BLaER1 treated with 17β-estradiol and CSF1 and Interleukin-3, amounts not matched to agents 10 nM and 100 nM (cell line): ENCODE results near the gene NUP107.
A peak's percentile ranks its signal among the peaks of the same experiment; 100 is the strongest.

Experiments used
- H3K27ac ChIP-seq, 11 experiments: shearing (Covaris generic); formaldehyde crosslinking; 2 replicates each; pipeline ENCODE4 v1.8.1; 2022
- H3K27me3 ChIP-seq, 11 experiments: shearing (Covaris generic); formaldehyde crosslinking; 2 replicates each; pipeline ENCODE4 v1.8.1; 2022
- H3K36me3 ChIP-seq, 11 experiments: shearing (Covaris generic); formaldehyde crosslinking; 2 replicates each; pipeline ENCODE4 v1.8.1; 2022
- H3K4me1 ChIP-seq, 10 experiments: shearing (Covaris generic); formaldehyde crosslinking; 2 replicates each; pipeline ENCODE4 v1.8.1; 2022
- H3K4me2 ChIP-seq, 11 experiments: shearing (Covaris generic); formaldehyde crosslinking; 2 replicates each; pipeline ENCODE4 v1.8.1; 2022
- H3K4me3 ChIP-seq, 10 experiments: shearing (Covaris generic); formaldehyde crosslinking; 2 replicates each; pipeline ENCODE4 v1.8.1; 2022
- H3K9ac ChIP-seq, 11 experiments: shearing (Covaris generic); formaldehyde crosslinking; 2 replicates each; pipeline ENCODE4 v1.8.1; 2022
- H3K9me3 ChIP-seq, 11 experiments: shearing (Covaris generic); formaldehyde crosslinking; replicated peaks in 1 of 11; 2 replicates each; pipeline ENCODE4 v1.8.1; 2022
- H4K20me1 ChIP-seq, 11 experiments: shearing (Covaris generic); formaldehyde crosslinking; 2 replicates each; pipeline ENCODE4 v1.8.1; 2022
- Cebpa-rat ChIP-seq, 11 experiments: shearing (Covaris generic); IDR thresholded peaks; 2 replicates each; pipeline ENCODE4 v1.8.1; 2022

NUP107 gene

DNA sequence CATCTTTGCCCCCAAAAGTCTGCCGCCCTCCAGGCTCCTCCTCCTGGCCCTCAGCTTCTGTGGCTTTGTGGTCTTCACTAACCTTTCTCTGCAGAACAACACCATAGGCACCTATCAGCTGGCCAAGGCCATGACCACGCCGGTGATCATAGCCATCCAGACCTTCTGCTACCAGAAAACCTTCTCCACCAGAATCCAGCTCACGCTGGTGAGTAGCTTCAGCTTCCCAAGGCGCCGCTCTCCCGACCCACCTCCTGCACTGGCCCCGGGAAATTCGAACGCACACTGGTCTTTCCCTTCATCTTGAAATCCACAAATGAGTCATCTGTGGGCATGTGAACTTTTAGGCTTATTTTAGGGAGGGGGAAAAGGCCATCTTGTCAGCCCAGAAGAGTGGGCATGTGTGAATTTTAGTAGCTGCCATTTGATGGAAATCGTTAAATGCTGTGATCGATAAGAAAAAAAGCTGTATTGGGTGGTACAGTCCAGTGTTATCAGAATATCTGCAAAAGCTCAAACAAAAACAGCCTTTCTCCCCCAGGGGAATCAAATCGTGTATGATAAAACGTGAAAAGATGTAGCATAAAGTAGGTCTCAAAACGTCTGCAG is 59.9 kb downstream of the NUP107 start:
- Histone ChIP-seq H3K4me2 (peak overlapping the region; percentile 81 to 95 (median 87)), H3K27me3 (no peaks in the 10 kb centered on the region), H3K36me3 (peaks cover 13 to 46% (median 20%) of the 10 kb centered on the region in 11 experiments), H3K9ac (peak overlapping the region; percentile 82 to 92 (median 88)), H3K9me3 (no peaks in the 10 kb centered on the region), H4K20me1 (peaks cover 0 to 11% (median 0%) of the 10 kb centered on the region in 11 experiments; a peak in 5 of 22 replicates), H3K4me3 (peak overlapping the region; percentile 70 to 95 (median 84)), H3K4me1 (peaks cover 56 to 67% (median 62%) of the 10 kb centered on the region in 10 experiments), H3K27ac (peak overlapping the region; percentile 60 to 91 (median 85))
- no peak for TF ChIP-seq Cebpa-rat (IDR thresholded peaks at IDR 0.05)

DNA sequence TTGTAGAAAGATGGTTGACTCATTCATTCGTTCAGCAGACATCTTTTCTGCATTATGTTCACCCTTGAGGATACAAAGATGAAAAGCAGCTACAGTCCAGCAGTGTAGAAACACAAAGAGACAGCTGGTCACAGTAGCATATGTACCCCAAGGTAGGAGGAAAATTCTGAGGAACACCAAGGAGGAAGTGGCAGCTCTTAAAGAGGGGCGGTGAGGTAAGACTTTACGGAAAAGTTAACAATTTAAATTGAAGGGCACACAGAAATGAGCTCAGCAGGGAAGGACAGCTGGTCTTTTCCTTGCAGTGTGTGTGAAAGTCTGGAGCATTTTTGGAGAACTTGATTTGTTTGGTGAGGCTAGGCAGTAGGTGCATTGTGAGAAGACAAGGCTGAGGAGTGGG is 62.7 kb downstream of the NUP107 start:
- peak overlapping the region; percentile 8 to 92 (median 82); a peak in 20 of 22 replicates for H3K9ac ChIP-seq
- peak overlapping the region in 9 of 11 experiments; percentile 9 to 87 (median 43); a peak in 13 of 22 replicates for H3K27ac ChIP-seq
- H3K4me2 ChIP-seq = peak overlapping the region; percentile 81 to 95 (median 87)
- H3K4me3 ChIP-seq = peak overlapping the region; percentile 70 to 95 (median 84); a peak in 19 of 20 replicates
- H3K9me3 ChIP-seq = peaks cover 0 to 2% (median 0%) of the 10 kb centered on the region in 11 experiments; a peak in 1 of 22 replicates
- no peak for TF ChIP-seq Cebpa-rat (IDR thresholded peaks at IDR 0.05)
- peaks cover 36 to 59% (median 45%) of the 10 kb centered on the region in 11 experiments for H3K36me3 ChIP-seq
- H3K4me1 ChIP-seq = peaks cover 38 to 49% (median 43%) of the 10 kb centered on the region in 10 experiments
- H4K20me1 ChIP-seq = peaks cover 0 to 11% (median 0%) of the 10 kb centered on the region in 11 experiments; a peak in 5 of 22 replicates
- H3K27me3 ChIP-seq = no peaks in the 10 kb centered on the region

DNA sequence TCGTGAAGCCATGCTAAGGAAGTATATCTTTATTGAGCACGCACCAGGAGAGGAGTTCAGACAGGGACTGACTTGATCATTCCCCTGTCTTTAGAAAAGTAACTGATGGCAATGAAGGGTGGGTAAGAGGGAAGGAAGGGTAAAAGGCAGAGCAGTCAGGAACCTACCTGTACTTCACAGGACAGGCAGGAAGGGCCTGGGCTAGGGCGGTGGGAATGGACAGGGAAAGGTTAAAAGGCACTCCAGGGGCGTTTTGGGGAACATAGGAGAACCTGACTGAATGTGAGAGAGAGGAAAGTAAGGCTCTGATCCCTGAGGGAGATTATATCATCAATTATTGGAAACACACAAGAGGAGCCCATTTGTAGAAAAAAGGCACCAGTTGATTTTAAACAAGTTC is 63.1 kb downstream of the NUP107 start:
- Histone ChIP-seq H4K20me1 (peaks cover 0 to 11% (median 0%) of the 10 kb centered on the region in 11 experiments; a peak in 5 of 22 replicates), H3K4me3 (peak overlapping the region; percentile 70 to 95 (median 84); a peak in 19 of 20 replicates), H3K9ac (peak overlapping the region; percentile 8 to 92 (median 82); a peak in 21 of 22 replicates), H3K27ac (peak overlapping the region in 9 of 11 experiments; percentile 9 to 87 (median 43); a peak in 15 of 22 replicates), H3K36me3 (peaks cover 40 to 59% (median 47%) of the 10 kb centered on the region in 11 experiments), H3K9me3 (peaks cover 0 to 4% (median 0%) of the 10 kb centered on the region in 11 experiments; a peak in 2 of 22 replicates), H3K27me3 (no peaks in the 10 kb centered on the region), H3K4me1 (peaks cover 34 to 45% (median 38%) of the 10 kb centered on the region in 10 experiments), H3K4me2 (peak overlapping the region; percentile 81 to 95 (median 87))
- TF ChIP-seq Cebpa-rat (IDR thresholded peaks at IDR 0.05) = no peak

DNA sequence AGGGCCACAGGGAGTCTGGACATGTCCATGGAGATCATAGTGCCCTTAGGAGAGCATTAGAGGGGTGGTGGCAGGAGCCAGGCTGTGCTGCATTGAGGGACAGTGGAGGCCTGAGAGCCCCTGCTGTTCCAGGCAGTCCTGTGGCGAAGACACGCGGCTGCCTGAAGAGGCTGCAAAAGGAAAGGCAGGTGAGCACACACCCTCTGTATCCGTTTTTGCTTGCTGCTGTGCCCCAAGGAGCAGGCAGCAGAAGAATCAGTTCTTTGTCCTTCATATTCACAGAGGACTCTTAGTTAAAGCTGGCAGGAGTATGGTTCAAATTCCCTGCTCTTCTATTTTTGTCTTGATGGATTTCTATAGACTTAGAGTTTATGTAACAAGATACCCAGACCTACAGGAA is 63.7 kb downstream of the NUP107 start:
- H3K4me3 ChIP-seq = peak overlapping the region in 9 of 10 experiments; percentile 14 to 95 (median 82); a peak in 12 of 20 replicates
- peaks cover 46 to 64% (median 54%) of the 10 kb centered on the region in 11 experiments for H3K36me3 ChIP-seq
- H3K9me3 ChIP-seq = peaks cover 0 to 7% (median 0%) of the 10 kb centered on the region in 11 experiments; a peak in 2 of 22 replicates
- H3K27ac ChIP-seq = peak overlapping the region in 6 of 11 experiments; percentile 36 to 87 (median 64); a peak in 7 of 22 replicates
- no peak for TF ChIP-seq Cebpa-rat (IDR thresholded peaks at IDR 0.05)
- peak overlapping the region; percentile 81 to 95 (median 87) for H3K4me2 ChIP-seq
- peaks cover 28 to 39% (median 32%) of the 10 kb centered on the region in 10 experiments for H3K4me1 ChIP-seq
- H3K9ac ChIP-seq = peak overlapping the region in 8 of 11 experiments; percentile 18 to 92 (median 88); a peak in 10 of 22 replicates
- peaks cover 0 to 11% (median 0%) of the 10 kb centered on the region in 11 experiments; a peak in 5 of 22 replicates for H4K20me1 ChIP-seq
- no peaks in the 10 kb centered on the region for H3K27me3 ChIP-seq

DNA sequence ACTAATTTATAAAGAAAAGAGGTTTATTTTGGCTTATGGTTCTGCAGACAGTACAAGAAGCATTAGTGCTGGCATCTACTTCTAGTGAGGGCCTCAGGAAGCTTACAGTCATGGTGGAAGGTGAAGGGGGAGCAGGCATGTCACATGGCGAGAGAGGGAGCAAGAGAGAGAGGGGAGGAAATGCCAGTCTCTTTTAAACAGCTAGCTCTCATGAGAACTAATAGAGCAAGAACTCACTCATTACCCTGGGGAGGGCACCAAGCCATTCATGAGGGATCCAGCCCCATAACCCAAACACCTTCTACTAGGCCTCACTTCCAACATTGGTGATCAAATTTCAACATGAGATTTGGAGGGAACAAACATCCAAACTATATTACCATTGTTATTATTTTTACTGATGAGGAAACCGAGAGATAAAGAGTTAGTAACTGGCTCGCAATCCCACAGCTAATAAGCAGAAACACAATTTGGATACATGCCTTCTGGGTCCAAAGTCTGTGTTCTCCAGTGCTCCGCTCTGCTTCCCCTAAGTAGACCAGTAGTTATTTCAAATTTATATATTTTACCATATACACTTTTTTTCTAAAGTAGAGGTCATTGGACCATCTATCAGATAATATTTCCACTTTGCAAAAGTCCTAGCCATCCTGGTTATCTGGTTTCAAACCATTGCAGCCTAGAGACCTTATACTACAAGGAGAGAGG is 68.9 kb downstream of the NUP107 start:
- Histone ChIP-seq H3K9ac (no peak overlapping the region), H3K4me2 (no peak overlapping the region), H3K27ac (no peak overlapping the region), H4K20me1 (no peaks in the 10 kb centered on the region), H3K9me3 (peaks cover 0 to 8% (median 0%) of the 10 kb centered on the region in 11 experiments; a peak in 2 of 22 replicates), H3K4me3 (no peak overlapping the region), H3K4me1 (peaks cover 2 to 21% (median 9%) of the 10 kb centered on the region in 10 experiments; a peak in 18 of 20 replicates), H3K36me3 (peaks cover 92 to 100% (median 99%) of the 10 kb centered on the region in 11 experiments), H3K27me3 (no peaks in the 10 kb centered on the region)
- no peak for TF ChIP-seq Cebpa-rat (IDR thresholded peaks at IDR 0.05)

DNA sequence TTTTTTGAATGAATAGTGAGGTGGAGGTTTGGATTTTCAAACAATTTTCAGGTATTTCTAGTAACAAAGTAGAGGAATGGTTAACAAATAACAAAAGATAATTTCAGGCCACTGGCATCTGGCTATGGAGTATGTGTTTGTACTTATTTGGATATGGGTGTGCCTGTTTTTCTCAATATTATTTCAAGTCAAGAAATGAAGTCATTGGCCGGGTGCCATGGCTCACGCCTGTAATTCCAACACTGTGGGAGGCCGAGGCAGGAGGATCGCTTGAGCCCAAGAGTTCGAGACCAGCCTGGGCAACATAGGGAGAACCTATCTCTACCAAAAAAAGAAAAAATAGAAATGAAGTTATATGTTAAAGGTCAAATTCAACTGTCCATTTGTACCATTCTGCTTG is 73.1 kb downstream of the NUP107 start:
- no peak overlapping the region for H3K4me3 ChIP-seq
- H3K9ac ChIP-seq = no peak overlapping the region
- H3K36me3 ChIP-seq = peaks cover 87 to 100% (median 99%) of the 10 kb centered on the region in 11 experiments
- TF ChIP-seq Cebpa-rat (IDR thresholded peaks at IDR 0.05) = no peak
- H3K9me3 ChIP-seq = peaks cover 0 to 8% (median 0%) of the 10 kb centered on the region in 11 experiments; a peak in 2 of 22 replicates
- no peaks in the 10 kb centered on the region for H4K20me1 ChIP-seq
- H3K4me2 ChIP-seq = no peak overlapping the region
- H3K27ac ChIP-seq = no peak overlapping the region
- no peaks in the 10 kb centered on the region for H3K27me3 ChIP-seq
- peaks cover 15 to 35% (median 25%) of the 10 kb centered on the region in 10 experiments; a peak in 17 of 20 replicates for H3K4me1 ChIP-seq

DNA sequence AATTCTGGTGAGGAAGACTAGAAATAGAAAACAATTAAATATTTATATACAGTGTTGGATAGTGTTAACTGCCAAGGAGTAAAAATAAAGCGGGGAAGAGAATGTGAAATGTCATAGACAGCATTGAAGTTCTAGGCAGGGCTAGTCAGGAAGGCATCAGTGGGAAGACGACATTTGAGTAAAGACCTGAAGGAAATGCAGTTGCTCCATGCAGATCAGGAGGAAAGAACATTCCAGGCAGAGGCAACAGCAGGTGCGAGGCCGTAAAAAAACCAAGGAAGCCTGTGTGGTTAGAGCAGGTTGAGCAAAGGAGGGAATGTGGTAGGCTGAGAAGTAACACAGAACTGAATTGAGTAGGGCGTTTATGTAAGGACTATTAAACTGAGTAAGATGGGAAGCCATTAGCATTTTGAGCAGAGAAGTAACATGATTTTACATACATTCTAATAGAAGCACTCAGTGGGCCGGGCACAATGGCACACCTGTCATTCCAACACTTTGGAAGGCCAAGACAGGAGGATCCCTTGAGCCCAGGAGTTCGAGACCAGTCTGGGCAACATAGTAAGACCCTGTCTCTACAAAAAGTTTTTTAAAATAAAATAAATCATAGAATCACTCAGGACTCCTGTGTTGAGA is 74.1 kb downstream of the NUP107 start:
- no peak for TF ChIP-seq Cebpa-rat (IDR thresholded peaks at IDR 0.05)
- Histone ChIP-seq H3K4me1 (peaks cover 15 to 35% (median 25%) of the 10 kb centered on the region in 10 experiments; a peak in 17 of 20 replicates), H3K9ac (no peak overlapping the region), H3K27me3 (no peaks in the 10 kb centered on the region), H4K20me1 (no peaks in the 10 kb centered on the region), H3K36me3 (peaks cover 76 to 100% (median 98%) of the 10 kb centered on the region in 11 experiments), H3K4me3 (no peak overlapping the region), H3K4me2 (peak overlapping the region in 2 of 11 experiments; percentile 21 to 43; a peak in 3 of 22 replicates), H3K9me3 (no peaks in the 10 kb centered on the region), H3K27ac (peak overlapping the region in 2 of 11 experiments; percentile 8; a peak in 1 of 22 replicates)

DNA sequence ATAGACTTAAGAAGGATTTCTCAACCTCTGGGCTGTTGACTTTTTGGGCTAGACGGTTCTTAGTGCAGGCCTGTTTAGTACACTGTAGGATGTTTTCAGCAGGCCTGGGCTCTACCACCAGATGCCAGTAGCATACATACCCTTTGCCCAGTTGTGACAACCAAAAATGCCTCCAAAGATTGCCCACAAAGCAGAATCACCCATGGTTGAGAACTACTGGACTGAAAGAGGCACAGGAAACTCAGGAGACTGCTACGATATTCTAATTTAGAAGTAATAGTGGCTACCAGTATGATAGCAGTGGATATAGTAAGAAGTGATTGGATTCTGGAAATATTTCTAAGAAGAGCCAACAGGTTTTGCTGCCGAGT is 74.6 kb downstream of the NUP107 start:
- no peak for TF ChIP-seq Cebpa-rat (IDR thresholded peaks at IDR 0.05)
- Histone ChIP-seq H3K9me3 (no peaks in the 10 kb centered on the region), H3K4me2 (peak overlapping the region in 3 of 11 experiments; percentile 20 to 43 (median 21); a peak in 6 of 22 replicates), H3K27me3 (no peaks in the 10 kb centered on the region), H3K9ac (no peak overlapping the region), H4K20me1 (no peaks in the 10 kb centered on the region), H3K4me1 (peaks cover 15 to 35% (median 25%) of the 10 kb centered on the region in 10 experiments; a peak in 17 of 20 replicates), H3K4me3 (no peak overlapping the region), H3K36me3 (peaks cover 71 to 100% (median 98%) of the 10 kb centered on the region in 11 experiments), H3K27ac (peak overlapping the region in 4 of 11 experiments; percentile 1 to 41 (median 8); a peak in 3 of 22 replicates)
